Glutamatergic neuron (in vitro differentiated cells): ENCODE measurements around the gene RAB13. TPM values are rescaled to one million over a fixed set of nuclear protein-coding genes. Genes with fewer than 3 reads are reported as not detected.

Experiments
- DNase-seq: peaks from one replicate; pipeline ENCODE4 v3.0.0; 2022
- H3K27ac Mint-ChIP-seq: one replicate; pipeline ENCODE4 v1.8.0; 2020; ENCODE audit warnings: mild to moderate bottlenecking, mixed read lengths, inconsistent platforms; ENCODE audit not compliant: unreplicated experiment
- H3K27me3 Mint-ChIP-seq: one replicate; pipeline ENCODE4 v1.8.0; 2020; ENCODE audit warnings: mild to moderate bottlenecking, moderate library complexity, mixed read lengths, inconsistent platforms; ENCODE audit not compliant: unreplicated experiment
- H3K36me3 Mint-ChIP-seq: one replicate; pipeline ENCODE4 v1.8.0; 2020; ENCODE audit warnings: mild to moderate bottlenecking, mixed read lengths, inconsistent platforms; ENCODE audit not compliant: unreplicated experiment
- H3K4me1 Mint-ChIP-seq: one replicate; pipeline ENCODE4 v1.8.0; 2020; ENCODE audit warnings: mild to moderate bottlenecking, low read depth, mixed read lengths, inconsistent platforms; ENCODE audit not compliant: unreplicated experiment
- H3K4me3 Mint-ChIP-seq: one replicate; pipeline ENCODE4 v1.8.0; 2020; ENCODE audit warnings: mild to moderate bottlenecking, mixed read lengths, inconsistent platforms; ENCODE audit not compliant: unreplicated experiment
- H3K9me3 Mint-ChIP-seq: one replicate; pipeline ENCODE4 v1.8.0; 2020; ENCODE audit warnings: mild to moderate bottlenecking, moderate library complexity, mixed read lengths, inconsistent platforms; ENCODE audit not compliant: unreplicated experiment
- CTCF ChIP-seq: fragments of 200-600 bp; sonication (generic); IDR thresholded peaks from one replicate; pipeline ENCODE4 v1.5.0; 2021; ENCODE audit not compliant: partially characterized antibody, unreplicated experiment
- total RNA-seq: library from RNA; stranded (reverse); fragmentation: NEBNext Ultra II Directional; extraction: Animal tissue kit (Norgen Biotek cat#: 25700); gene quantifications from one replicate; pipeline ENCODE4 v1.2.1, GENCODE V29; 2021; ENCODE audit not compliant: unreplicated experiment

Gene RAB13
- total RNA-seq, 1 donor from 2014 or later: 29.9 TPM

GRCh38 chr1:153963030-153963849 lies 22.9 kb downstream of the RAB13 start, which contains the start of gene SLC39A1:
Gene SLC39A1, minus strand, starts transcription at chr1:153963537. Its CDS starts 822 bp downstream, at chr1:153962715.
- Mint-ChIP-seq H3K27me3 (peaks cover 24% of the 10 kb centered on the region), H3K36me3 (no peaks in the 10 kb centered on the region), H3K27ac (peak within 1 kb of the TSS; percentile 99), H3K9me3 (peaks cover 15% of the 10 kb centered on the region), H3K4me1 (peaks cover 27% of the 10 kb centered on the region), H3K4me3 (peak within 1 kb of the TSS; percentile 96)
- no peak for TF ChIP-seq CTCF
- peak; percentile 99 for DNase-seq

GRCh38 chr1:153962088-153963029 lies 23.8 kb downstream of the RAB13 start:
- H3K27ac Mint-ChIP-seq: peak overlapping the region; percentile 99
- peaks cover 24% of the 10 kb centered on the region for H3K4me1 Mint-ChIP-seq

GRCh38 chr1:153961421-153961820 lies 24.7 kb downstream of the RAB13 start:
- DNase-seq: no peak
- Mint-ChIP-seq H3K36me3 (no peaks in the 10 kb centered on the region), H3K4me3 (peak overlapping the region; percentile 96), H3K27me3 (peaks cover 20% of the 10 kb centered on the region), H3K4me1 (peaks cover 26% of the 10 kb centered on the region), H3K27ac (peak overlapping the region; percentile 50), H3K9me3 (peaks cover 11% of the 10 kb centered on the region)
- no peak for TF ChIP-seq CTCF

More at GRCh38 chr1:153962088-153963029, 23.8 kb downstream of the RAB13 start:
- no peak for TF ChIP-seq CTCF
- Mint-ChIP-seq H3K9me3 (peaks cover 13% of the 10 kb centered on the region), H3K36me3 (no peaks in the 10 kb centered on the region), H3K27me3 (peaks cover 25% of the 10 kb centered on the region), H3K4me3 (peak overlapping the region; percentile 96)
- DNase-seq: no peak

- H3K36me3 Mint-ChIP-seq: no peaks in the 10 kb centered on the region
- DNase-seq: no peak
- peak overlapping the region; percentile 52 for H3K27ac Mint-ChIP-seq
- H3K4me3 Mint-ChIP-seq: no peak overlapping the region
- peaks cover 28% of the 10 kb centered on the region for H3K4me1 Mint-ChIP-seq
- no peak for TF ChIP-seq CTCF
- peaks cover 19% of the 10 kb centered on the region for H3K27me3 Mint-ChIP-seq
- peaks cover 11% of the 10 kb centered on the region for H3K9me3 Mint-ChIP-seq
Observed at GRCh38 chr1:153960206-153960605, 25.9 kb downstream of the RAB13 start.
